HG02870 (cell line): ENCODE results near the gene KRT71.

ENCODE experiments used
- ATAC-seq: cut with Tn5 transposase; IDR thresholded peaks from one replicate; pipeline ENCODE4 v1.9.1; 2021; ENCODE audit warnings: mild to moderate bottlenecking, moderate library complexity; ENCODE audit not compliant: unreplicated experiment

KRT71 gene

GRCh38 chr12:52577316-52577715 is 24.4 kb upstream of the KRT71 start:
- no peak for ATAC-seq

- ATAC-seq = no peak
These were observed 23.0 kb upstream of the KRT71 start for GRCh38 chr12:52575948-52576347.

- ATAC-seq = no peak
These were observed 22.3 kb upstream of the KRT71 start for GRCh38 chr12:52575256-52575655.

- ATAC-seq = no peak
These were observed 20.8 kb upstream of the KRT71 start, which contains the start of gene KRT74 for GRCh38 chr12:52573743-52574142. Gene KRT74 (minus strand): TSS chr12:52573843. CDS start chr12:52573777, 66 bp downstream.

- ATAC-seq = no peak
These were observed 20.4 kb upstream of the KRT71 start for GRCh38 chr12:52573306-52573705.

- no peak for ATAC-seq
These were observed 17.6 kb upstream of the KRT71 start for GRCh38 chr12:52570511-52570910.

GRCh38 chr12:52568111-52568510 is 15.2 kb upstream of the KRT71 start:
- ATAC-seq = no peak

- ATAC-seq = no peak
These were observed 13.9 kb upstream of the KRT71 start for GRCh38 chr12:52566847-52567291.

GRCh38 chr12:52564582-52564981 is 11.6 kb upstream of the KRT71 start:
- ATAC-seq = no peak

- no peak for ATAC-seq
These were observed 9.0 kb upstream of the KRT71 start for GRCh38 chr12:52561880-52562449.

- no peak for ATAC-seq
These were observed 7.0 kb upstream of the KRT71 start for GRCh38 chr12:52559979-52560378.

- no peak for ATAC-seq
These were observed 6.0 kb upstream of the KRT71 start for GRCh38 chr12:52558781-52559445.

GRCh38 chr12:52557476-52557875 is 4.5 kb upstream of the KRT71 start:
- ATAC-seq = no peak

GRCh38 chr12:52555577-52555976 is 2.6 kb upstream of the KRT71 start:
- no peak for ATAC-seq

- ATAC-seq = no peak
These were observed 890 bp downstream of the KRT71 start for GRCh38 chr12:52552055-52552454.

- no peak for ATAC-seq
These were observed 1.6 kb downstream of the KRT71 start for GRCh38 chr12:52551216-52551865.

- ATAC-seq = no peak
These were observed 6.8 kb downstream of the KRT71 start for GRCh38 chr12:52546126-52546525.

GRCh38 chr12:52543985-52544883 is 8.7 kb downstream of the KRT71 start:
- ATAC-seq = no peak

- no peak for ATAC-seq
These were observed 10.1 kb downstream of the KRT71 start for GRCh38 chr12:52542785-52543318.

GRCh38 chr12:52542157-52542556 is 10.8 kb downstream of the KRT71 start:
- no peak for ATAC-seq

GRCh38 chr12:52541709-52542108 is 11.2 kb downstream of the KRT71 start:
- no peak for ATAC-seq
